SU-DHL-6 (cell line): Measurements from ENCODE around the gene ARHGAP10.

Experiments
- CTCF ChIP-seq: fragments of 200-600 bp; sonication (generic); IDR thresholded peaks from one replicate; pipeline ENCODE4 v1.5.1; 2017; ENCODE audit warnings: antibody characterized with exemption, mild to moderate bottlenecking, low read length, moderate library complexity; ENCODE audit not compliant: insufficient read depth, poor library complexity, severe bottlenecking
- EZH2phosphoT487 ChIP-seq: fragments of 200-600 bp; sonication (generic), shearing (Covaris generic); conservative IDR thresholded peaks from 2 replicates; pipeline ENCODE4 v1.6.1; 2018; ENCODE audit warnings: mild to moderate bottlenecking, antibody characterized with exemption, low read length, moderate library complexity, mixed read lengths

- TF ChIP-seq EZH2phosphoT487 (no peak), CTCF (no peak)
These were observed 42.8 kb upstream of the ARHGAP10 start for GRCh38 chr4:147689067-147689466.
